ENCODE results near the gene XRCC5. TPM values are rescaled to one million over a fixed set of nuclear protein-coding genes. Genes with fewer than 3 reads are reported as not detected.

XRCC5 gene
- polyA plus RNA-seq, 4 donors = 248 to 472 (median 325) TPM

DNA sequence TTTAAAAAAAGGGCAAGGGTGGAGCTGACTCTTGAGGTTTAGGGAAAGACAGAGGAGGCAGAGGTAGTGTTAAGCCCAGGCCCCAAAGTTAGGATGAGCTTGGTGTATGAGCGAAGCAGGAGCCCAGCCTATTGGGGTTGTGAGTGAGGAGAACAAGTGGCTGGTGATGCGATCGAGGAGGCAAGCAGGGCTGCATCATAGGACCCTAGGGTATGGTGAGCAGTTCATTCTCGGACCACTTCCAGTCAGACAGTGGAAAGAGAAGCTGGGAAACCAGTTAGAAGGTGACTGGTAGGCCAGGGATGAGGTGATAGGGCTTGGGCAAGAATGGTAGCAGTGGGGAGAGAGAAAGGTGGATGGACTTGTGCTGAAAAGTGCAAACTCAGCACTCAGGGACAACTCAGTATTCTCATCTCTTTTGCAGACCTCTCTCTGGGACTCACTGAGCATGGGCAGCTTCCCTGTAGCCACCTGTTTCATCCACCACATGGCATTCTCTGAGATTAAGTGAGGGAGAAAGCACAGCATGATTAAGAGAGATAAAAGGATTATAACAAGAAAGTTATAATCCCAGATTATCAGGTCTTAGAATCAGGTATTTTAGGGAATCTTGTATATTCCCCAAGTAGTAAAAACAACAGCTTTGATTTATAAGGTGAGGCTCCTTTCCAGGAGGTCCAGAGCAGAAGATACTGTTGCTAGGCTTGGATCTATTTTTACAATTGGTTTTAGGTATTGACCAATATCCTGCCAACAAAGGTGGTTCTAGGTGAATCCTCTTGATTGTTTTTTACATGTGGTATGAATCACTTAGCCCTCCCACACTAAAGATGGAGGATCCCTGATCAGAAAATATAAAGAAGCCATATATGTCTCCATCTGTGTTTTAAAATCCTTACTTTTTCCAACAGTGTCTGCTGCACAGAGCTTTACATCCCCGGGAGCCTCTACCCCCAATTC, 38.3 kb downstream of the XRCC5 start:
- no peak for DNase-seq (ENCODE audit: low read depth in 4 of 4, low spot score in 3 of 4)

DNA sequence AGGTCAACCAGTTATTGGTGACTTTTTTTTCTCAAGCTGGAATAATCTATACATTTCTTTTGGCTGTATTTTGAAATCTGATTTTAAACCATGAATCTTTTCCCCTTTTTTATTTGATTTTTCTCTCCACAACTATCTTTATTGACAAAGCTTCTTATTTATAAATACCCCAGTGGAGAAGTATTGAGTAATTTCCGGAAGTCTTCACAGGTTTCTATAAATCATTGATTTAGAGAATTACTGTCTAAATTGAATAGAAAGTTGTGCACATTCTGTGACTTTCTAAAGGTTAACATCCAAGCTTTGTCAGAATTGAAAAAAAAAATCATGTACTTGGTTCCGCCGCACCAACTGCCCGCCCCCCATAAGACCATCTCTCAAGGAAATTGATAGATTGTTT, 39.8 kb downstream of the XRCC5 start:
- DNase-seq (ENCODE audit: low read depth in 4 of 4, low spot score in 3 of 4) = no peak

DNA sequence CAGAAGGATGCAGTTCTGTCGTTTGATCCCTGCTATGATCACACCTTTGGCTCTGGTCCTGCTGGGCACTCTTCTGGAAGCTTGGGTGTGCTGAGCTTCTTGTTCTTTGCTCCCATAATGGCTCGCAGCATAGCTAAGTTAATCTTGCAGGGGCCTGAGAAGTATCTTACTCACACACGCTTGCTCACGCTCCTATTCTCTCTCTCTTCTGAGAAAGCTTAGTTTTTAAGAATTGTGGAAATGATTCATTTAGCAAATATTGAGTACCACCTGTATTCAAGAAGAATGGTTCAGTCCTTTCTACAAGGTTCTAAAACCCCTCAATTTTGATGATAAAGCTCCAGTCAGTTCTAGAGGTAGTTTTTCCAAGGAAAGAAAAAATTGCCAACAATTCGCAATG, 40.6 kb downstream of the XRCC5 start:
- no peak for DNase-seq (ENCODE audit: low read depth in 4 of 4, low spot score in 3 of 4)

DNA sequence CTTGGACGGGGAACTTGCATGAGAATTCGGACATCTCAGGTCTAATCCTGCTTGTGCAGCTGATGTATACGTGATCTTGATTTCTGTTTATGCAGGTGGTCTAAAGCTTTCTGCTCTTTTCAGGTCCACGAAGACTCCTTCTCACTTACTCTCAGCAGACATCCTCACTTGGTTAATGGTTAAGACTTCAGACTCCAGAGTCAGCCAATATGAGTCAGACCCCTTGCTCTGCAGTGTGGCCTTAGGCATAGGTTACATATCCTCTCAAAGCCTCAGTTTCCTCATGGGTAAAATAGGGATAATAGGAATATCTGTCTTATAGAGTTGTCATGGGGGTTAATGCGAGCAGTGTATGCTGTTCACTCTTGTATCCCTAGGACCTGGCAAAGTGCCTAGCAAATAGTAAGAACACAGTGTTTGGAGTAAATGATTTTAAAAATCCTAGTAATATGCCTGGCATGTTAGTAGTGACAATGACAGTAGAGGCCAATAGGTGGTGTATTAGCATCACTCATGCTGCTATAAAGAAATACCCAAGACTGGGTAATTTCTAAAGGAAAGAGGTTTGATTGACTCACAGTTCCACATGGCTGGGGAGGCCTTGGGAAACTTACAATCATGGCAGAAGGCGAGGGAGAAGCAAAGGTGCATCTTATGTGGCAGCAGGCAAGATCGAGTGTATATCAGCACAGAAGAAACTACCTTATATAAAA, 42.3 kb downstream of the XRCC5 start:
- DNase-seq (ENCODE audit: low read depth in 4 of 4, low spot score in 3 of 4) = no peak

DNA sequence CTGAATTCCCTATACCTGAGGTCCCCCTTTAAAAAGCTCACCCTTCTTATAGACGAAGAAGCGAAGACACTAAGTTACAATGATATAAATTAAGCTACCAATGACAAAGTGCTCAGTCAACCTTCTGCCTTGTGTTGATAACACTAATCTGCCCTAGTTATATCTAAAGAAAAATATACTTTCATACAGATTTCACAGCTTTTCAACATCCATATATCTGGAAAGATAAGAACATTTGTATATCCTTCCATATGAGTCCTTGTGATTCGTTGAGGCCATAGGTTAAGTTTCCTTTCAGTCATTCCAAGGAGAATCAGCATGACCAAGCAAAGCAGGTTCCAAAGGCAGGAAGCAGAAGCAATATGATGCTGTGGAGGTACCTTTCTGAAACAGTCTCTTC, 46.8 kb downstream of the XRCC5 start:
- DNase-seq (ENCODE audit: low read depth in 4 of 4, low spot score in 3 of 4) = no peak

DNA sequence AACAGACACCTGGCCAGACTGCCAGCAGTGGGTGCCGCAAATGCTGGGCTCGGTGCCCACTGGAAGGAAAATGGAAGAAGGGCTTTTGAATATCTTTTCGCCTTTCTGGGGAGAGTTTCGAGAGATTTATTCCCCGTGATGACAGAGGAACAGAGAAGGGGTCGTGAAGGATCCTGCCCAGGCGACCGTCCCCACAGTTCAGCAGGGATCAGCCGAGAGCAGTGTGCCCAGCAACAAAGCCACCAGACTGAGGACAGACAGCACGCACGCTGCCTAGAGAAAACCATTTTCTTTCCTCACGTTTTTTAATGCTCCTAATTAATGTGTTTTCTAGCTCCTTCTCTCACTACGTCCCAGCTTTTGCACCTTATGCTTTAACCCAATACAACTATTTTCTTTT, 47.7 kb downstream of the XRCC5 start:
- DNase-seq (ENCODE audit: low read depth in 4 of 4, low spot score in 3 of 4) = no peak

DNA sequence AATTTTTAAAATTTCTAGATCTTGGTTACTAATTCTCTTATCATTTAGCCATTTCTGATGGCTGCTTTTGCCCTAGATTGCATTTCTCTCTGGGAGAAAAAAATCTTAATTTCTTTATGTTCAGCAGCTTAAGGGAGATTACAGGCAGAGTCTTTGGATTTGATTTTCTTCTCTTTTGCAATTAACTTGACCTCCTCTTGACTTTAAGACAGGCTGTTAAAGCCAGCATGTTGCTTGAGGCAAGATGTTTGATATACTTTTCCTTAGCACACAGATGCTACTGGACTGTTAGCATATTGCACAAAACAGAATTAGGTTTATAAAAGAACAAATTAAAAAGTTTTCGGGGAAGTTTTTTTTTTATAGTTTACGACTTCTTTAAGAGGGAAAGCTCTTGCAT, 50.0 kb downstream of the XRCC5 start:
- DNase-seq (ENCODE audit: low read depth in 4 of 4, low spot score in 3 of 4) = no peak

DNA sequence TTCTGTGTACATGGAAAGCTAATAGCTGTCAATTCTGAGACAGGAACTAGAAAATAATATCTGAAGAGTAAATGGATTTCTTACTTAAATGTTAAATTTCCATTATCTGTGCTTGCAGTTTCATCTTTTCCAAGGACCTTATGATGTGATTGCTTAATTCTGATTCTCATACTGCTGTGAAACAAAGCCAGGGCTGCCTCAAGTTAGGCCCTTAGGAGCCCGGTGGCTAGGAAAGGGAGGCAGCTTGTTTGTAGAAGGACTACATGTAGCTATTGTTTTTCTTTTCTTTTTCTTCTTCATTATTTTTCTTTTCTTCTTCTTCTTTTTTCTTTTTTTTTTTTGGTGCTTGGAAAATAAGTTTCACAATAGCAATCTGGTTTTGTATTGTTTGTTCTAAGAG, 50.5 kb downstream of the XRCC5 start:
- no peak for DNase-seq (ENCODE audit: low read depth in 4 of 4, low spot score in 3 of 4)

DNA sequence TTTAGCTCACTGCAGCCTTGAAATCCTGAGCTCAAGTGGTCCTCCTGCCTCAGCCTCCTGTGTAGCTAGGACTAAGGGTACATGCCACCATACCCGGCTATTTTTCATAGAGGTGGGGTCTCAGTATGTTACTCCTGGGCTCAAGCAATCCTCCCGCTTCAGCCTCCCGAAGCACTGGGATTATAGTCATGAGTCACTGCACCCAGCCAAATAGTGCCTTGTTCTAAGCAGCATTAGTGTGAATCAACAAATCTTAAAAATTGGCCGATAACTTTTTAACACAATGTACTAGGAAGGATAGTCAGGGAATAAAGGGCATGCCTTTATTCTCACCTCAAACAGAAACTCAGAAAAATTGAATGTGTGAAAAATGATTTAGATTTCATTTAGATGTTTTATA, 51.6 kb downstream of the XRCC5 start:
- DNase-seq (ENCODE audit: low read depth in 4 of 4, low spot score in 3 of 4) = no peak

DNA sequence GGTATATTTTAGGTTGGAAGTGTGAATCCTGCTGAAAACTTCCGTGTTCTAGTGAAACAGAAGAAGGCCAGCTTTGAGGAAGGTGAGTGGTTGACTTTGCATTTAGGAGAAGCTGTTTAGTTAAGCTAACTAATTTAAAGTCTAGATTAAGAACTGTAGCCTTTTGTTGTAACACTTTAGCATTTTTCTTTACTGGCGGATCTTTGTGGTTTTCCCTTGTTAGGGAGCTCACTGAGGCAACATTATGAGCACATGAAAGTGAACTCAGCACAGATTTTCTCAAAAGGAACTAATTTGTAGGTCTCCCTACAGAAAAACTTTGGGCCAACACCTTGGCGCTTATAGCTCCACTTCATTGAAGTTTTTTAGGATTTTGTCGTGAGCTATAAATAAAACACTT, 52.8 kb downstream of the XRCC5 start:
- no peak for DNase-seq (ENCODE audit: low read depth in 4 of 4, low spot score in 3 of 4)

DNA sequence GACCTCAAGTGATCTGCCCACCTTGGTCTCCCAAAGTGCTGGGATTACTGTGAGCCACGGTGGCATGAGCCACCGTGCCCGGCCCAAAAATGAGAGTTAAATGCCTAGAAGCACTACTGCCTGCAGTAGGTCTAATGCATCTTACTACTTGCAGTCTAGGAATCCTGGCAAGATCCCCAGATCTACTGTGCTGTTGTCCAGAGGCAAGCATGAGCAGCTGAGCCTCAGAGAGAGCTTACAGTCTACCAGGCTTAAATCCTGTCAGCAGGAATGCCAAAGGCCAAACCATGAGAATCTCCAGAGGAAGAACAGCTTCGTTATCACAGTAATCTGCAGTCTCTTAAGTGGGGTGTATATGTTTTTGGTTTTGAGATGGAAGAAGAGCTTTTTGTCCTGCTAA, 54.4 kb downstream of the XRCC5 start:
- DNase-seq (ENCODE audit: low read depth in 4 of 4, low spot score in 3 of 4) = no peak

DNA sequence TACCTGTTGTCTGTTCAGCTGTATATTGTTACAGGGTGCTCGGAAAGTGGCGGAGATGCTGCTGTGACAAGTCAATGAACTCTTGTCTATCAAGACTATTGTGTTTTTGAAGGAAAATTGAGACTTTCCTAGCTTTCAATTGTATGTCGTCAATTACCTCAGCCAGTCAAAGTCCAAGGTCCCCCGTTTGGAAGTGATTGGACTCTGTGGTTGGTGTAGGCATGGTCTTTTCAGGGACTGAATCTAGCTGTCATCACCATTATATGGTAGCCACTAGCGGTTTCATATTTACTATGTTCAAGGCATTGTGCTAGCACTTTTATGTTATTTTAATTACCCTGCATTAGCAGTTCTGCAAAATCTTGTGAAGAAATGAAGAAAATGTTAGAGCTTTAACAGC, 54.9 kb downstream of the XRCC5 start:
- DNase-seq (ENCODE audit: low read depth in 4 of 4, low spot score in 3 of 4) = no peak

DNA sequence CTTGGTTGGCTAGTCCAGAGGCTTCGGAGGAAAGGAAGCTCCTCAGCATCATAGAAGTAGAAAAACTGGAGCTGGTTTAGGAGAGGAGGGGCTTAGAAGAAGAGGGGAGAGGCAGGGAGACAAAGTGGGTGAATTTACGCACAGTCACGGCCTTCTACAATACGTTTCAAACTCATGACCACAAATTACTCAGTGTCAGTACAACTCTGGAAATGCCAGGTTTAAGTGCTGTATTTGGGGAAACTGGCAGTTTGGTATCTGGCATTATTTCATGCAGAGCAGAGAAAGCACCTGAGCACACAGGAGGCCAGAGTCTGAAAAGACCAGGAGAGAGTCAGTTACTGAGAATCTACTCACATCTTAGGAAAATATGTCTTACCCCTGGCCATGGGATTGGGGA, 55.4 kb downstream of the XRCC5 start:
- DNase-seq (ENCODE audit: low read depth in 4 of 4, low spot score in 3 of 4) = no peak

DNA sequence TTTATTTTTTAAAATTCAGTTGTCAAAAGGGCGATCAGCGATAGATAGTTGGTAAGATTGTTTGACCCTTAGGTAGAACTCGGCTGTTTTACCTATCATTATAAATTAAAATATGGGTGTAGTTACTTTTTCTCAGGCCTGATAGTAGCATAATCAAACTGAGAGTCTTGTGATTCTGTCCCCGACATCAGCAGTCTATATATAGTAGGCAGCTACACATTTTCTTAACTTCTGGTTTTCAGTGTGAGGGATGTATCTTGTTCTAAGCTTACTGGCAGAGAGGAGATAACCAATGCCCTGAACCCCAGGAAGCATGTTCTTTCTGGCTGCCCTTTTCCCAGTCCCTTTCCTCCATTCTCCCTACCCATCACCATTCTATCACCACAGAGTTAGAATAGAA, 56.6 kb downstream of the XRCC5 start:
- no peak for DNase-seq (ENCODE audit: low read depth in 4 of 4, low spot score in 3 of 4)

DNA sequence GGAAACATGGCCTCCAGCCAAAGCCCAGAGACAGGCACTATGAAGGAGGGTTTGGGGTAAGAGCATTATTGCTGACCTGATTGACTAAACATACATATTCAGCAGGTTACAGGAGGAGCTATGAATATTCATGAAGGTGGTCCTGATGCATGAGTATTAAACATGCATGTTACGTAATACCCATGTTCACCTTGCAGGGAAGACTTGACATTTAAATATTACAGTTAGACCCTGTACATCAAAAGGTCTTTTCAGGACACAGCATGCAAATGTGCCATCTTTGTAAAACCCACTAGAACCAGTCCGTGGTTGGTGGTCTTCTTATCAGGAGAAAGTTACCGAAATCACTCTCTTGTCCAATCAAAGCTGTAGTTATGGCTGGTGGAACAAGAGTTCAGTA, 59.9 kb downstream of the XRCC5 start:
- no peak for DNase-seq (ENCODE audit: low read depth in 4 of 4, low spot score in 3 of 4)

DNA sequence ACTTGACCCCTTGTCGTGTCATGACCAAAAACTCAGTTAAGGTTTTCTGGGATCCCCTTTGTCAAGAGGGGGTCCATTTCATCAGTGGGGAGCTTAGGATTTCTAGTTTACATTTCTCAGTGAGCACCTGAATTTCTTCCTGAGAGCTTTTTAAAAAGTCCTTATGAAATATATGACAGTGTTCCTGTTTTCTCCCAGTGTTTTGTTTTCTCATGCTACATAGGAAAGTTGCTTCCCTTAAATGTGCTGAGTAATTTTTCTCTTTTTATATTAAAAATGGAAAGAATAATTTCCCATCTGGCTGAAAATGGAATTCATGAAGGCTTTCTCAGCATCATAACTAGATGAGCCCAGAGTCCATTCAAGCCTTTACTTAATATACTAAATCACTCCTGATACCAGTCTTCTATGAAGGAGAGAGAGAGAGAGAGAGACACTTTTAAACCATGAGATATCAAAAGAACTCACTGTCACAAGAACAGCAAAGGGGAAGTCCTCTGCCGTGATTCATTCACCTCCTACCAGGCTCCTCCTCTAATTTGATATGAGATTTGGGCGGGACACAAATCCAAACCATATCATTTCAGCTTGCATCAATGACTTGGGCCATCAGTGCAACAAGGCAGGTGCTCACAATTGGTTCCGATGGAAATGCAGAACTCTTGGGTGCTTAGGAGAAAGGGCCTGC, 61.1 kb downstream of the XRCC5 start:
- no peak for DNase-seq (ENCODE audit: low read depth in 4 of 4, low spot score in 3 of 4)

DNA sequence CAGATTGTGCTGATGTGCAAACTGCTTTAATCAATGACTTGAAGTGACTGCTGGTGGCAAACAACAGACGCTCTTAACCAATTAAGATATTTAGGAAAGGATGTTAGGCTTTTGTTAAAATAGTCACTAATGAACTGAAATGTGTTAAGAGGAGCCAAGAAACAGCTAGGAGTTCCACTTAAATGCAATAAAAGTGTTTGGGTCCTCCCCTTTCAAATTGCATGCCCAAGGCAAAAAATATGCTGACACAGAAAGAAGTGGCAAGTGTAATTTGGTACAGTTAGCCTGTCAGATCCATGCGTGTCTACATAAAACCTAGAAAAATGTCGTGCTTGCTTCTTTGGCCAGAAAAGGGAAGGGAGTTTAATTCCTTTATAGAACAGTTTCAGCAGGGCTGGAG, 61.9 kb downstream of the XRCC5 start:
- no peak for DNase-seq (ENCODE audit: low read depth in 4 of 4, low spot score in 3 of 4)

DNA sequence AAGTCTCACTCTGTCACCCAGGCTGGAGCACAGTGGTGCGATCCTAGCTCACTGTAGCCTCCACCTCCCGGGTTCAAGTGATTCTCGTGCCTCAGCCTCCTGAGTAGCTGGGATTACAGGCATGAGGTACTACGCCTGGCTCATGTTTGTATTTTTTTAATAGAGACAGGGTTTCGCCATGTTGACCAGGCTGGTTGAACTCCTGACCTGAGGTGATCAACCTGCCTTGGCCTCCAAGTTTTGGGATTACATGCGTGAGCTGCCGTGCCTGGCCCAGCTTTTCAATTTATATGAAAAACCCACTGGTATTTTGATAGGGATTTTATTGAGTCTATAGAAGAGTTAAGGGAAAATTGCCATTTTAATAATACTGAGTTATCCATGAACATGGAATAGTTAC, 63.3 kb downstream of the XRCC5 start:
- DNase-seq (ENCODE audit: low read depth in 4 of 4, low spot score in 3 of 4) = no peak

DNA sequence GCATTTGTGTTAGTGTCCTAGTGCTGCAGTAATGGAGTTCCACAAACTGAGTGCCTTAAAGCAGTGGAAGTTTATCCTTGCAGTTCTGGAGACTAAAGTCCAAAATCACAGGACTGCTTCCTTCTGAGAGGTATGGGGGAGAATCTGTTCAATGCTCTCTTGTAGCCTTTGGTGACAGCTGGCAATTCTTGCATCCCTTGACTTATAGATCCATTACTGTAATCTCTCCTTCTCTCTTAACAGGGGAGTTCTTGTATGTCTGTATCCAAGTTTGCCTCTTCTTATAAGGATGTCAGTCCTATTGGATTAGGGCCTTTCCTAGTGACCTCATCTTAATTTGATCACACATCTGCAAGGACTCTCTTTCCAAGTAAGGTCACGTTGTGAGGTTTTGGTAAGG, 69.9 kb downstream of the XRCC5 start:
- DNase-seq (ENCODE audit: low read depth in 4 of 4, low spot score in 3 of 4) = no peak

DNA sequence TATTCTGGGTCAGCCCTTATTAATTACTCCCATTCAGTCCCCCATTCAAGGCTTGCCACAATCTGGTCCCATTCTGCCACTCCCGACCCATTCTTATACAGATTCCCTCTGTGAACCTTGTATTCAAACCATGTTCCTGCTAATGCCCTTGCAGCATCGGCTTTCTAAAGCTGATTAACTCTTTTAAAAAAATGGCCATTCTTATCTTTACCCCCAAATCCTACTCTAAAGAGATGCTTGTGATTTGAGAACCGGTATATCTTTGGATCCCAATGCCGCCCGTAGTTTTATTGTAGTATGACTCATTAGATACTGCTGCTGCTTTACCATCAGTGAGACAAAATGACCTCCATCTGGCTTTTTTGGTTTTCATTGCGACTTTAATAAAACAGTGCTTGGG, 72.2 kb downstream of the XRCC5 start:
- DNase-seq (ENCODE audit: low read depth in 4 of 4, low spot score in 3 of 4) = no peak

DNA sequence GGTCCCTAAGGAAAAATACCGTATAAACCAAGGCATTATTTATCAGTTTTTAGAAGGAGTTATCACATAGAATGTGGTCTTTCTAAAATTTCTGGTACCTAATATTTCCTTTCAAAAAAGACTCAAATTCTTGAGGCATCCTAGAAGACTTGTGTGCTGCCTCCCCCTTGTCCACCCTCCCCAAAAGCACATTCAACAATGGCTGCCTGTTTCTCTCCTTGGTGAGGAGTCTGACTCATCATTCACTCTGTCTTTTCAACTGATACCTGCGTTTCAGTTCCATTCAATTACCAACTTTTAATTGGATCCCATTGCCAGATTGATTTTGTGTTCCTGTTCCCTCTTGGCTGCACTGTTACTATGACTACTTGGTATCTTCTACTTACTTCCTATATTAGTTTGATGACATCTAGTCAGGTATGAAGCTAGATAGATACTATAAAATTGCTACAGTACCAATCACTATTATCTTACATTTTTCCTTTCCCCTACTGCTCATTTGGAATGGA, 72.9 kb downstream of the XRCC5 start:
- DNase-seq (ENCODE audit: low read depth in 4 of 4, low spot score in 3 of 4) = no peak

Measured in left renal pelvis (tissue), 4 donors.